Measurements from ENCODE around the gene ACTC1. TPM values are rescaled to one million over a fixed set of nuclear protein-coding genes. Genes with fewer than 3 reads are reported as not detected.

The ACTC1 gene
- total RNA-seq, 1 experiment from 2014 or later = not detected

DNA sequence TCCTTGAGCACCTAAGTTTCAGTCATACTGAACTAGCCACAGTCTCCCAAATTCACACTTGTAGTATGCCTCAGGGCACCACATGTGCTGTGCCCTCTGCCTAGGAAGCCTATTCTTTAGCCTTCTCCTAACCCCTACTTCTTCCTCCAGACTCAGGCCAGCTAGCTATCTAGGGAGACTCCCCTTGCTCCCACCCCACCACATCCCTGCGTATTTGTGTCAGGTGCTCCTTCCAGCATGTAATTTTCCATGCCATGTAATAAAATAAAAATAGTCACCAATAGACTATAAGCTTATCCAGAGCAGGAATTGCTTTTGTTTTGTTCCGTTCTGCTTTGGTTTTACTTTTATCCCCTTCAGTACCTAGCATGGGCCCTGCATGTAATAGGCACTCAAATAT, 25.6 kb downstream of the ACTC1 start:
- intact Hi-C loops (cut with micrococcal nuclease; ENCODE audit: unreplicated experiment) = loop anchor here (2.0 kb wide), 1 partner anchor 13 kb away; no protein-coding TSS in a partner anchor
- Histone ChIP-seq H3K27ac (ENCODE audit: low read depth, low read length, poor library complexity, severe bottlenecking) (no peak overlapping the region), H3K4me1 (ENCODE audit: insufficient read depth, low read length, poor library complexity, severe bottlenecking) (no peaks in the 10 kb centered on the region), H3K27me3 (replicated peaks; ENCODE audit: insufficient read depth, low read depth, low read length, poor library complexity) (peaks cover 50% of the 10 kb centered on the region), H3K4me3 (ENCODE audit: low read depth, low read length, poor library complexity, severe bottlenecking) (no peak overlapping the region), H3K9me3 (ENCODE audit: low read depth, low read length, poor library complexity, severe bottlenecking) (no peaks in the 10 kb centered on the region), H3K36me3 (ENCODE audit: insufficient read depth, low read length, poor library complexity, severe bottlenecking) (no peaks in the 10 kb centered on the region)
- no TSS peak for BruUV-seq (replicated peaks)
- ChIA-PET CTCF (no interaction called here), POLR2A (ENCODE audit: low non-redundant PET) (no interaction called here)
- DNase-seq (ENCODE audit: low spot score) = no peak
- TF ChIP-seq EZH2 (IDR thresholded peaks at IDR 0.05; ENCODE audit: borderline replicate concordance, low read depth, low read length, poor library complexity, severe bottlenecking) = no peak
- TF ChIP-seq CTCF (conservative IDR thresholded peaks at IDR 0.05; ENCODE audit: low read depth, low read length) = no peak

DNA sequence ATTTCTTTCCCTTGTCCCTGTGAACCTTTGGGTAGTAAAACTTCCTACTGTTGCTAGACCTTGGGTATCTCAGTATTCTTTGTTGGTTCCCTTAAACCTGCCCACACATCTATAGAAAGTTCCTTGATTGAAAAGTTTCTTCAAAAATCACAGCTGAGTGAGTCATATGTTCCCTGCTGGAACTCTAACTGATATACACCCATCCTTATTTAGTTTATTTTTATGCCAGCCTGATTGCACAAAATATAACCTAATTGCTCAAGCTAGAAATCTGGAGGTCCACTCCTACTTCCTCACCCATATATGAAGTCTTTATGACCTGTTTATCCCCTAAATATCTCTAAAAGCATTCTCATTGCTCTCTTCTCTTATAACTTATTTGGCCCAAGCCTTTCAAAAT, 26.8 kb downstream of the ACTC1 start:
- Histone ChIP-seq H3K4me3 (ENCODE audit: low read depth, low read length, poor library complexity, severe bottlenecking) (no peak overlapping the region), H3K27me3 (replicated peaks; ENCODE audit: insufficient read depth, low read depth, low read length, poor library complexity) (peaks cover 39% of the 10 kb centered on the region), H3K9me3 (ENCODE audit: low read depth, low read length, poor library complexity, severe bottlenecking) (no peaks in the 10 kb centered on the region), H3K36me3 (ENCODE audit: insufficient read depth, low read length, poor library complexity, severe bottlenecking) (no peaks in the 10 kb centered on the region), H3K27ac (ENCODE audit: low read depth, low read length, poor library complexity, severe bottlenecking) (no peak overlapping the region), H3K4me1 (ENCODE audit: insufficient read depth, low read length, poor library complexity, severe bottlenecking) (no peaks in the 10 kb centered on the region)
- intact Hi-C loops (cut with micrococcal nuclease; ENCODE audit: unreplicated experiment) = loop anchor here (2.0 kb wide), 1 partner anchor 14 kb away; no protein-coding TSS in a partner anchor
- BruUV-seq (replicated peaks) = no TSS peak
- DNase-seq (ENCODE audit: low spot score) = no peak
- POLR2A ChIA-PET (ENCODE audit: low non-redundant PET) = no interaction called here
- TF ChIP-seq CTCF (conservative IDR thresholded peaks at IDR 0.05; ENCODE audit: low read depth, low read length) (no peak), EZH2 (IDR thresholded peaks at IDR 0.05; ENCODE audit: borderline replicate concordance, low read depth, low read length, poor library complexity, severe bottlenecking) (no peak)
- CTCF ChIA-PET = no interaction called here

- intact Hi-C loops (cut with micrococcal nuclease; ENCODE audit: unreplicated experiment) = no loop called here
- Histone ChIP-seq H3K4me3 (ENCODE audit: low read depth, low read length, poor library complexity, severe bottlenecking) (no peak overlapping the region), H3K27me3 (replicated peaks; ENCODE audit: insufficient read depth, low read depth, low read length, poor library complexity) (peaks cover 35% of the 10 kb centered on the region), H3K9me3 (ENCODE audit: low read depth, low read length, poor library complexity, severe bottlenecking) (no peaks in the 10 kb centered on the region), H3K36me3 (ENCODE audit: insufficient read depth, low read length, poor library complexity, severe bottlenecking) (no peaks in the 10 kb centered on the region), H3K27ac (ENCODE audit: low read depth, low read length, poor library complexity, severe bottlenecking) (no peak overlapping the region), H3K4me1 (ENCODE audit: insufficient read depth, low read length, poor library complexity, severe bottlenecking) (no peaks in the 10 kb centered on the region)
- TF ChIP-seq CTCF (conservative IDR thresholded peaks at IDR 0.05; ENCODE audit: low read depth, low read length) (no peak), EZH2 (IDR thresholded peaks at IDR 0.05; ENCODE audit: borderline replicate concordance, low read depth, low read length, poor library complexity, severe bottlenecking) (no peak)
- CTCF ChIA-PET = no interaction called here
- no TSS peak for BruUV-seq (replicated peaks)
- DNase-seq (ENCODE audit: low spot score) = no peak
- POLR2A ChIA-PET (ENCODE audit: low non-redundant PET) = no interaction called here
Observed at GRCh38 chr15:34765741-34766140, 29.6 kb downstream of the ACTC1 start.

All from A673 (cell line).